K562 (cell line): ENCODE data around the gene COL23A1. TPM values are rescaled to one million over a fixed set of nuclear protein-coding genes. Genes with fewer than 3 reads are reported as not detected.

Experiments
- ATAC-seq: fragments of 200-7000 bp; cut with Tn5 transposase; 3 replicates; pipeline ENCODE4 v1.9.1; 2020; ENCODE audit warnings: moderate library complexity
- BruUV-seq: library from RNA; stranded (reverse); fragments of 400-500 nt; replicated peaks from 2 replicates; lab custom pipeline; 2021; lab: Mats Ljungman, UMichigan
- CTCF ChIA-PET: fragments of 300-600 bp; formaldehyde crosslinking; extraction: SDS; loops from one replicate; lab custom pipeline; 2021; ENCODE audit warnings: low intra/inter-chr PET ratio; lab: Yijun Ruan, JAX
- POLR2A ChIA-PET: fragments of 300-600, 350-650 bp; sonication (Branson Sonifier 250); formaldehyde crosslinking; extraction: SDS; loops from one replicate; lab custom pipeline; 2021; ENCODE audit warnings: antibody characterized with exemption, inconsistent platforms; lab: Yijun Ruan, JAX
- DNase-seq, 4 experiments: peaks; one replicate each; pipeline versions ENCODE4 v3.0.0 to v3.0.0-alpha.2; 2011 to 2018; ENCODE audit warnings: low spot score in 3 of 4, mixed read lengths in 3 of 4; ENCODE audit errors: extremely low read depth in 1 of 4
- FAIRE-seq: peaks from 2 replicates; lab custom pipeline; 2011; peaks lifted over from hg19 to GRCh38; lab: Jason Lieb, UNC
- H2AFZ ChIP-seq: 2 replicates; pipeline ENCODE4 v1.6.0; 2011; ENCODE audit warnings: low read depth, low read length, control low read depth, inconsistent platforms
- H3K27ac ChIP-seq: fragments of 200-600 bp; 3 replicates; pipeline ENCODE4 v1.8.0; 2011; ENCODE audit warnings: low read depth, mild to moderate bottlenecking, control low read depth, inconsistent platforms, low read length, moderate library complexity, mixed read lengths; ENCODE audit errors: extremely low read depth
- H3K27me3 ChIP-seq, 2 experiments: fragments of 300-600 bp in 1 of 2; 2 replicates in 1 of 2; 3 replicates in 1 of 2; pipeline versions ENCODE4 v1.6.0 to v1.8.0; 2011; ENCODE audit warnings: inconsistent platforms in 2 of 2, low read length in 2 of 2, mild to moderate bottlenecking in 1 of 2, mixed read lengths in 1 of 2, moderate library complexity in 1 of 2; ENCODE audit not compliant: control insufficient read depth in 2 of 2, insufficient read depth in 2 of 2
- H3K36me3 ChIP-seq: fragments of 300-600 bp; 3 replicates; pipeline ENCODE4 v1.8.0; 2011; ENCODE audit warnings: mild to moderate bottlenecking, low read length, inconsistent platforms; ENCODE audit not compliant: control insufficient read depth, insufficient read depth
- H3K4me1 ChIP-seq, 2 experiments: fragments of 200-600 bp in 1 of 2; replicated peaks in 1 of 2; 2 replicates in 1 of 2; 3 replicates in 1 of 2; pipeline versions ENCODE4 v1.5.1 to v1.8.0; 2011; ENCODE audit warnings: inconsistent platforms in 2 of 2, low read length in 2 of 2, mild to moderate bottlenecking in 1 of 2, mixed read lengths in 1 of 2, moderate library complexity in 1 of 2; ENCODE audit not compliant: control insufficient read depth in 2 of 2, insufficient read depth in 2 of 2
- H3K4me2 ChIP-seq: 2 replicates; pipeline ENCODE4 v1.6.1; 2011; ENCODE audit warnings: low read length, control low read depth, inconsistent platforms, mixed read lengths; ENCODE audit not compliant: insufficient read depth
- H3K4me3 ChIP-seq: fragments of 200-600 bp; sonication (generic), shearing (Covaris generic); 2 replicates; pipeline ENCODE4 v1.5.1; 2016; ENCODE audit warnings: control low read depth, inconsistent platforms
- H3K79me2 ChIP-seq: fragments of 200-600 bp; 3 replicates; pipeline ENCODE4 v1.8.0; 2011; ENCODE audit warnings: low read length, inconsistent platforms; ENCODE audit not compliant: control insufficient read depth, insufficient read depth
- H3K9ac ChIP-seq, 2 experiments: 2 replicates each; pipeline versions ENCODE4 v1.6.0 to v1.6.1; 2011; ENCODE audit warnings: low read depth in 2 of 2, low read length in 2 of 2, control low read depth in 1 of 2, inconsistent platforms in 1 of 2, mild to moderate bottlenecking in 1 of 2, mixed read lengths in 1 of 2; ENCODE audit not compliant: insufficient read depth in 1 of 2
- H3K9me1 ChIP-seq: one replicate; pipeline ENCODE4 v1.6.0; 2011; ENCODE audit warnings: inconsistent platforms, mild to moderate bottlenecking, low read length, moderate library complexity; ENCODE audit not compliant: control insufficient read depth, insufficient read depth
- H3K9me3 ChIP-seq: replicated peaks from 2 replicates; pipeline ENCODE4 v1.5.1; 2011; ENCODE audit warnings: low read depth, low read length, inconsistent platforms; ENCODE audit not compliant: control insufficient read depth, insufficient read depth
- H4K20me1 ChIP-seq: replicated peaks from 2 replicates; pipeline ENCODE4 v1.6.1; 2011; ENCODE audit warnings: low read length, inconsistent platforms, mixed read lengths; ENCODE audit not compliant: control insufficient read depth, insufficient read depth
- ADNP ChIP-seq: fragments of 200-800 bp; sonication (Bioruptor generic); IDR thresholded peaks from 2 replicates; pipeline ENCODE4 v1.6.1; 2016; ENCODE audit warnings: missing genetic modification characterization, missing compliant biosample characterization
- CBX2 ChIP-seq: fragments of 200-600 bp; sonication (generic); IDR thresholded peaks from one replicate; pipeline ENCODE4 v1.6.1; 2012; ENCODE audit warnings: mild to moderate bottlenecking, low read length, inconsistent platforms; ENCODE audit not compliant: insufficient read depth, poor library complexity, severe bottlenecking
- CHCHD3 ChIP-seq: fragments of 250-450 bp; sonication (Bioruptor Pico); IDR thresholded peaks from 2 replicates; pipeline ENCODE4 v2.1.2; 2022; ENCODE audit warnings: mild to moderate bottlenecking
- CXXC5 ChIP-seq: fragments of 250-450 bp; sonication (Bioruptor Pico); IDR thresholded peaks from 2 replicates; pipeline ENCODE4 v1.8.0; 2022; ENCODE audit warnings: inconsistent platforms, mild to moderate bottlenecking, moderate library complexity
- PRMT5 ChIP-seq: sonication (generic); formaldehyde crosslinking; IDR thresholded peaks from 2 replicates; pipeline ENCODE4 v1.5.0; 2020; ENCODE audit warnings: missing genetic modification reagents
- ZNF77 ChIP-seq: fragments of 250-450 bp; sonication (Bioruptor Pico); IDR thresholded peaks from 2 replicates; pipeline ENCODE4 v1.5.0; 2020
- WGBS: fragments of 100-300 bp; shearing (Covaris generic); methylation state at CpG from one replicate; pipeline ENCODE4 v1.1.6; 2016; ENCODE audit warnings: low coverage, mixed read lengths; ENCODE audit not compliant: insufficient coverage; ENCODE audit errors: missing lambda C conversion rate; 5-methylcytosine and 5-hydroxymethylcytosine counted together
- in situ Hi-C: fragments of 300-500 bp; cut with MboI; formaldehyde crosslinking; loops from 4 replicates; pipeline ENCODE4 v1.15.0; 2018; ENCODE audit warnings: inconsistent platforms, mixed read lengths
- intact Hi-C: fragments of 100-400 bp; cut with micrococcal nuclease; formaldehyde crosslinking; loops from 2 replicates; pipeline ENCODE4 v1.14.2; 2022
- polyA plus RNA-seq, 8 experiments: library from polyadenylated mRNA; depleted of rRNA in 4 of 8; stranded (reverse) in 5 of 8; unstranded in 3 of 8; fragments of >200 nt; fragmentation: Nextera tagmentation in 2 of 8; fragmentation: Illumina TruSeq in 1 of 8; extraction: Ambion mirVana in 2 of 8; extraction: Trizol in 1 of 8; gene quantifications; 2 replicates each; pipeline versions ENCODE4 v1.2.1 to v1.2.3, GENCODE V29; 2011 to 2014; ENCODE audit warnings: inconsistent platforms in 1 of 8, missing spikeins in 1 of 8
- total RNA-seq, 7 experiments: library from RNA; depleted of rRNA in 6 of 7; stranded (reverse); fragments of >200 nt in 6 of 7; fragmentation: Illumina TruSeq in 2 of 7; extraction: Trizol in 2 of 7; gene quantifications; 2 replicates each; pipeline versions ENCODE4 v1.2.1 to v1.2.3, GENCODE V29; 2011 to 2021; ENCODE audit warnings: low replicate concordance in 1 of 7
- TF ChIP-seq, protein P1 (sequence below): sonication (generic); formaldehyde crosslinking; IDR thresholded peaks from 2 replicates; pipeline ENCODE4 v1.8.0; 2022; ENCODE audit warnings: mild to moderate bottlenecking, missing genetic modification reagents
- TF ChIP-seq, protein P2 (sequence below): sonication (generic); formaldehyde crosslinking; IDR thresholded peaks from 2 replicates; pipeline ENCODE4 v1.8.1; 2022; ENCODE audit warnings: missing genetic modification reagents

The COL23A1 gene
- total and polyA plus RNA-seq, 9 of the 15 experiments (the other 6 are each of a cell fraction or from before 2014, with no cell fraction given) = 0.09 TPM; not detected in 8

DNA sequence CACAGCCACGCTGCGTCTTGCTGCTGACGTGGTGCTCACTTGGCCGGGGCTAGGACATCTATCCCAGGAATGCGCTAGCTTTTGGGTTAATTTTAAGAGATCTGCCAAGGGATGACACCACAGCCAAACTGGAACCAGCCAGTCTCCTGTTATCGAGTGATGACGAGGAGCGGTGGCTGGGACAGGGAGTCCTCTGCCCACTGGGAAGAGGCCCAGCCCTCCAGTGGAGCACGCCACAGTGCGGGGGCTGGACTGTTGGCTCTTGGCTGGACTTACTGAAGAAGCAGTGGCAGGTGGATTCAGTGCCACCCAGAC, 302.4 kb downstream of the COL23A1 start:
- no peaks in the 10 kb centered on the region for H3K79me2 ChIP-seq
- H3K4me2 ChIP-seq = no peak overlapping the region
- intact Hi-C loops = no loop called here
- POLR2A ChIA-PET = no interaction called here
- in situ Hi-C loops = loop anchor here (25.0 kb wide), 1 partner anchor 550 kb away; no protein-coding TSS in a partner anchor
- no peak for FAIRE-seq
- ATAC-seq = no peak
- no peaks in the 10 kb centered on the region for H3K9me3 ChIP-seq
- no peak overlapping the region for H2AFZ ChIP-seq
- no peak for DNase-seq
- CTCF ChIA-PET = no interaction called here
- no peak overlapping the region for H3K4me3 ChIP-seq
- H3K9me1 ChIP-seq = no peaks in the 10 kb centered on the region
- H3K4me1 ChIP-seq = peaks cover 0 to 3% of the 10 kb centered on the region in 2 experiments; a peak in 2 of 5 replicates
- H3K9ac ChIP-seq = no peak overlapping the region
- 1% methylated on average over 10 of the region's 10 CpGs for WGBS
- H3K27ac ChIP-seq = no peak overlapping the region
- H3K36me3 ChIP-seq = no peaks in the 10 kb centered on the region
- BruUV-seq = no TSS peak
- H4K20me1 ChIP-seq = no peaks in the 10 kb centered on the region
- peaks cover 26 to 75% of the 10 kb centered on the region in 2 experiments; a peak in 3 of 5 replicates for H3K27me3 ChIP-seq
- TF ChIP-seq ADNP (tag) (no peak), CHCHD3 (no peak), CBX2 (no peak), CXXC5 (no peak), ZNF77 (no peak), PRMT5 (CRISPR knock-in tag) (no peak)
- TF ChIP-seq, protein P1, sequence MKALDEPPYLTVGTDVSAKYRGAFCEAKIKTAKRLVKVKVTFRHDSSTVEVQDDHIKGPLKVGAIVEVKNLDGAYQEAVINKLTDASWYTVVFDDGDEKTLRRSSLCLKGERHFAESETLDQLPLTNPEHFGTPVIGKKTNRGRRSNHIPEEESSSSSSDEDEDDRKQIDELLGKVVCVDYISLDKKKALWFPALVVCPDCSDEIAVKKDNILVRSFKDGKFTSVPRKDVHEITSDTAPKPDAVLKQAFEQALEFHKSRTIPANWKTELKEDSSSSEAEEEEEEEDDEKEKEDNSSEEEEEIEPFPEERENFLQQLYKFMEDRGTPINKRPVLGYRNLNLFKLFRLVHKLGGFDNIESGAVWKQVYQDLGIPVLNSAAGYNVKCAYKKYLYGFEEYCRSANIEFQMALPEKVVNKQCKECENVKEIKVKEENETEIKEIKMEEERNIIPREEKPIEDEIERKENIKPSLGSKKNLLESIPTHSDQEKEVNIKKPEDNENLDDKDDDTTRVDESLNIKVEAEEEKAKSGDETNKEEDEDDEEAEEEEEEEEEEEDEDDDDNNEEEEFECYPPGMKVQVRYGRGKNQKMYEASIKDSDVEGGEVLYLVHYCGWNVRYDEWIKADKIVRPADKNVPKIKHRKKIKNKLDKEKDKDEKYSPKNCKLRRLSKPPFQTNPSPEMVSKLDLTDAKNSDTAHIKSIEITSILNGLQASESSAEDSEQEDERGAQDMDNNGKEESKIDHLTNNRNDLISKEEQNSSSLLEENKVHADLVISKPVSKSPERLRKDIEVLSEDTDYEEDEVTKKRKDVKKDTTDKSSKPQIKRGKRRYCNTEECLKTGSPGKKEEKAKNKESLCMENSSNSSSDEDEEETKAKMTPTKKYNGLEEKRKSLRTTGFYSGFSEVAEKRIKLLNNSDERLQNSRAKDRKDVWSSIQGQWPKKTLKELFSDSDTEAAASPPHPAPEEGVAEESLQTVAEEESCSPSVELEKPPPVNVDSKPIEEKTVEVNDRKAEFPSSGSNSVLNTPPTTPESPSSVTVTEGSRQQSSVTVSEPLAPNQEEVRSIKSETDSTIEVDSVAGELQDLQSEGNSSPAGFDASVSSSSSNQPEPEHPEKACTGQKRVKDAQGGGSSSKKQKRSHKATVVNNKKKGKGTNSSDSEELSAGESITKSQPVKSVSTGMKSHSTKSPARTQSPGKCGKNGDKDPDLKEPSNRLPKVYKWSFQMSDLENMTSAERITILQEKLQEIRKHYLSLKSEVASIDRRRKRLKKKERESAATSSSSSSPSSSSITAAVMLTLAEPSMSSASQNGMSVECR (CRISPR knock-in tag) = no peak
- TF ChIP-seq, protein P2, sequence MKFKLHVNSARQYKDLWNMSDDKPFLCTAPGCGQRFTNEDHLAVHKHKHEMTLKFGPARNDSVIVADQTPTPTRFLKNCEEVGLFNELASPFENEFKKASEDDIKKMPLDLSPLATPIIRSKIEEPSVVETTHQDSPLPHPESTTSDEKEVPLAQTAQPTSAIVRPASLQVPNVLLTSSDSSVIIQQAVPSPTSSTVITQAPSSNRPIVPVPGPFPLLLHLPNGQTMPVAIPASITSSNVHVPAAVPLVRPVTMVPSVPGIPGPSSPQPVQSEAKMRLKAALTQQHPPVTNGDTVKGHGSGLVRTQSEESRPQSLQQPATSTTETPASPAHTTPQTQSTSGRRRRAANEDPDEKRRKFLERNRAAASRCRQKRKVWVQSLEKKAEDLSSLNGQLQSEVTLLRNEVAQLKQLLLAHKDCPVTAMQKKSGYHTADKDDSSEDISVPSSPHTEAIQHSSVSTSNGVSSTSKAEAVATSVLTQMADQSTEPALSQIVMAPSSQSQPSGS (CRISPR knock-in tag) = no peak
